GM11168 (cell line): ENCODE measurements around the gene BNIP5.

Source experiments
- in situ Hi-C: fragments of 300-500 bp; cut with MboI; formaldehyde crosslinking; loops from one replicate; pipeline ENCODE4 v1.12.0; 2022; ENCODE audit warnings: low sequenced_read_pairs; ENCODE audit not compliant: unreplicated experiment

BNIP5 gene

GRCh38 chr6:36273802-36274514 is 62.7 kb downstream of the BNIP5 start:
- in situ Hi-C loops: no loop called here

- in situ Hi-C loops: no loop called here
Observed at GRCh38 chr6:36273067-36273466, 63.6 kb downstream of the BNIP5 start.

- in situ Hi-C loops: no loop called here
Observed at GRCh38 chr6:36272234-36272633, 64.5 kb downstream of the BNIP5 start.

GRCh38 chr6:36269834-36270705 is 66.6 kb downstream of the BNIP5 start, which contains the start of gene PNPLA1:
Gene PNPLA1 (plus strand): TSS chr6:36270060. CDS start chr6:36270460, 400 bp downstream.
- in situ Hi-C loops: no loop called here

- in situ Hi-C loops: no loop called here
Observed at GRCh38 chr6:36268478-36269275, 68.0 kb downstream of the BNIP5 start.

- in situ Hi-C loops: no loop called here
Observed at GRCh38 chr6:36267731-36268477, 68.8 kb downstream of the BNIP5 start.

- in situ Hi-C loops: no loop called here
Observed at GRCh38 chr6:36266913-36267644, 69.6 kb downstream of the BNIP5 start.
